ENCODE data around the gene DST.
"Not testable (repeated sequence)": the region's sequence is repeated elsewhere in the genome, so short reads cannot be mapped to it uniquely, and the experiment has no call there.

The DST gene

DNA sequence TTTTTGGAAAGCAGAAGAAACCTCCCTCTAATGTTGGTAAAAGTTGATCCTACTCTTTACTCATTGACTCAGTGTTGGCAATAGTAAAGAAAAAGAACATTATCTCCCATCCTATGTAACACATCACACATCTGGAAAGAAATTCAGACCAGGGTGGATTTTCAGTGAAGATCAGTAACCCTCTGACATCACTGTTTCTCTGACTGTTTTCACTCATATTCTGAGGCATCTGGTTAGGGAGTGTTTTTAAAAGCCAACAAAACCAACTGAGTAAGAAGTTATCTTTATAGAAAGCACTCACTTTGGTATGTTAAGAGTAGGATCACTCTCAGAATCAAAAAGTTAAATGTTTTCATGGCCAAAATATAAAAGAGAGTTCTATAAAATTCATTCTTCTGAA lies 143.6 kb downstream of the DST start:
- Histone ChIP-seq H4K20me1 (ENCODE audit: insufficient read depth, low read length, poor library complexity, severe bottlenecking) (no peaks in the 10 kb centered on the region), H3F3A (ENCODE audit: low read depth) (no peaks in the 10 kb centered on the region), H3K9me2 (replicated peaks; ENCODE audit: low read depth, low read length) (no peaks in the 10 kb centered on the region), H3K27me3 (ENCODE audit: insufficient read depth, low read length, poor library complexity, severe bottlenecking) (no peaks in the 10 kb centered on the region), H3K9me3 (ENCODE audit: insufficient read depth, low read depth, low read length) (no peaks in the 10 kb centered on the region), H3K9ac (ENCODE audit: low read depth, low read length, poor library complexity, severe bottlenecking) (no peak overlapping the region), H3K4me3 (ENCODE audit: low read length, poor library complexity, severe bottlenecking) (no peak overlapping the region), H3K36me3 (ENCODE audit: insufficient read depth, low read length) (peaks cover 26% of the 10 kb centered on the region; the same call in 1 of the 2 replicates), H2AFZ (ENCODE audit: low read length) (no peak overlapping the region), H3K79me2 (ENCODE audit: insufficient read depth, low read length) (no peaks in the 10 kb centered on the region), H3K4me2 (ENCODE audit: low read depth, low read length, poor library complexity, severe bottlenecking) (no peak overlapping the region), H3K4me1 (ENCODE audit: insufficient read depth, low read length, poor library complexity, severe bottlenecking) (no peaks in the 10 kb centered on the region)
- TF ChIP-seq EZH2phosphoT487 (IDR thresholded peaks at IDR 0.05; ENCODE audit: borderline replicate concordance), result no peak
- TF ChIP-seq, protein P1, sequence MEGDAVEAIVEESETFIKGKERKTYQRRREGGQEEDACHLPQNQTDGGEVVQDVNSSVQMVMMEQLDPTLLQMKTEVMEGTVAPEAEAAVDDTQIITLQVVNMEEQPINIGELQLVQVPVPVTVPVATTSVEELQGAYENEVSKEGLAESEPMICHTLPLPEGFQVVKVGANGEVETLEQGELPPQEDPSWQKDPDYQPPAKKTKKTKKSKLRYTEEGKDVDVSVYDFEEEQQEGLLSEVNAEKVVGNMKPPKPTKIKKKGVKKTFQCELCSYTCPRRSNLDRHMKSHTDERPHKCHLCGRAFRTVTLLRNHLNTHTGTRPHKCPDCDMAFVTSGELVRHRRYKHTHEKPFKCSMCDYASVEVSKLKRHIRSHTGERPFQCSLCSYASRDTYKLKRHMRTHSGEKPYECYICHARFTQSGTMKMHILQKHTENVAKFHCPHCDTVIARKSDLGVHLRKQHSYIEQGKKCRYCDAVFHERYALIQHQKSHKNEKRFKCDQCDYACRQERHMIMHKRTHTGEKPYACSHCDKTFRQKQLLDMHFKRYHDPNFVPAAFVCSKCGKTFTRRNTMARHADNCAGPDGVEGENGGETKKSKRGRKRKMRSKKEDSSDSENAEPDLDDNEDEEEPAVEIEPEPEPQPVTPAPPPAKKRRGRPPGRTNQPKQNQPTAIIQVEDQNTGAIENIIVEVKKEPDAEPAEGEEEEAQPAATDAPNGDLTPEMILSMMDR (conservative IDR thresholded peaks at IDR 0.05; ENCODE audit: low read length), result no peak

DNA sequence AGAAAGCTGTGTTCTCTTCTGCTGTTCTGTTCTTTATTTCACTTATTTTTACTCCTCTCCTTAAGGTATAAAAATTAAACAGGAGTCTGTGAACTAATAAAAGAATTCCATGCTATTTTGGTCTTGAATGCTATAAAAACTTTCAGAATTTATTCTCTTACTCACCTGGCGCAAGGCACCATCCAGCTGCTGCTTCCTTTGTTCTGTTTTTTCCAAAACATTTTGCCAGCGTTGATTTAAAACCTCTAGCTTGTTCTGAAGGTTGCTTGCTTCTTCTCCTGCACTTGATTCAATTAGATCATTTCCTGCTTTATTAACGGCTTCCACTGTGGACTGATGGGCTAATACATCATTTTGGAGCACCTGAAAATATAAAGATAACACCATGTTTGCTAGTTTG lies 145.0 kb downstream of the DST start:
- no peak overlapping the region for H3K4me3 ChIP-seq (ENCODE audit: low read length, poor library complexity, severe bottlenecking)

DNA sequence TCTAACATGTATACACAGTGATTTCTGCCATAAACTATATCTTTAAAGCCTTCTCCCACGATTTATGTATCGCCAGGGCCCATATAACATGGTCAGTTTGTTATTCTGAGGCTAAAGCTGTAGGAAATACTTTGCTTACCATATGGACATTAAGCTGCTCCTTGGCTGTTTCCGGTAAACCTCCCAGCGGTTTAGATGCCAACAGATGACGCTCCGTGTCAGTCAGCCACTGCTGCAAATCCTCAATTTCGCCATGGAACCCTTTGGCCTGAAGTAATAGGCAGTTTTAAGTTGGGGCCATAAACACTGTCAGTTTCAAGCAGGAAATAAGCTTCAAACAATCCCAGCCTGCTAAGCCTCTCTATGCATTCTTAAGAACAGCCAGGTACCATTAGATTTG lies 145.4 kb downstream of the DST start:
- Histone ChIP-seq H3K4me2 (ENCODE audit: low read depth, low read length, poor library complexity, severe bottlenecking) (no peak overlapping the region), H3K27me3 (ENCODE audit: insufficient read depth, low read length, poor library complexity, severe bottlenecking) (no peaks in the 10 kb centered on the region), H3K9ac (ENCODE audit: low read depth, low read length, poor library complexity, severe bottlenecking) (no peak overlapping the region), H3K9me3 (ENCODE audit: insufficient read depth, low read depth, low read length) (no peaks in the 10 kb centered on the region), H3K4me1 (ENCODE audit: insufficient read depth, low read length, poor library complexity, severe bottlenecking) (no peaks in the 10 kb centered on the region), H3K36me3 (ENCODE audit: insufficient read depth, low read length) (peaks cover 33% of the 10 kb centered on the region; the same call in 1 of the 2 replicates), H3K79me2 (ENCODE audit: insufficient read depth, low read length) (no peaks in the 10 kb centered on the region), H3F3A (ENCODE audit: low read depth) (no peaks in the 10 kb centered on the region), H4K20me1 (ENCODE audit: insufficient read depth, low read length, poor library complexity, severe bottlenecking) (no peaks in the 10 kb centered on the region), H3K4me3 (ENCODE audit: low read length, poor library complexity, severe bottlenecking) (no peak overlapping the region), H2AFZ (ENCODE audit: low read length) (no peak overlapping the region), H3K9me2 (replicated peaks; ENCODE audit: low read depth, low read length) (no peaks in the 10 kb centered on the region)
- TF ChIP-seq, protein P1 (conservative IDR thresholded peaks at IDR 0.05; ENCODE audit: low read length), result no peak
- TF ChIP-seq EZH2phosphoT487 (IDR thresholded peaks at IDR 0.05; ENCODE audit: borderline replicate concordance), result no peak

More for the DNA sequence above, 145.0 kb downstream of the DST start:
- Histone ChIP-seq H3K79me2 (ENCODE audit: insufficient read depth, low read length) (no peaks in the 10 kb centered on the region), H3K9ac (ENCODE audit: low read depth, low read length, poor library complexity, severe bottlenecking) (no peak overlapping the region), H3F3A (ENCODE audit: low read depth) (no peaks in the 10 kb centered on the region), H3K4me1 (ENCODE audit: insufficient read depth, low read length, poor library complexity, severe bottlenecking) (no peaks in the 10 kb centered on the region), H4K20me1 (ENCODE audit: insufficient read depth, low read length, poor library complexity, severe bottlenecking) (no peaks in the 10 kb centered on the region), H3K9me2 (replicated peaks; ENCODE audit: low read depth, low read length) (no peaks in the 10 kb centered on the region), H2AFZ (ENCODE audit: low read length) (no peak overlapping the region), H3K36me3 (ENCODE audit: insufficient read depth, low read length) (peaks cover 29% of the 10 kb centered on the region; the same call in 1 of the 2 replicates), H3K27me3 (ENCODE audit: insufficient read depth, low read length, poor library complexity, severe bottlenecking) (no peaks in the 10 kb centered on the region), H3K4me2 (ENCODE audit: low read depth, low read length, poor library complexity, severe bottlenecking) (no peak overlapping the region), H3K9me3 (ENCODE audit: insufficient read depth, low read depth, low read length) (no peaks in the 10 kb centered on the region)
- TF ChIP-seq, protein P1 (conservative IDR thresholded peaks at IDR 0.05; ENCODE audit: low read length), result no peak
- no peak for TF ChIP-seq EZH2phosphoT487 (IDR thresholded peaks at IDR 0.05; ENCODE audit: borderline replicate concordance)

DNA sequence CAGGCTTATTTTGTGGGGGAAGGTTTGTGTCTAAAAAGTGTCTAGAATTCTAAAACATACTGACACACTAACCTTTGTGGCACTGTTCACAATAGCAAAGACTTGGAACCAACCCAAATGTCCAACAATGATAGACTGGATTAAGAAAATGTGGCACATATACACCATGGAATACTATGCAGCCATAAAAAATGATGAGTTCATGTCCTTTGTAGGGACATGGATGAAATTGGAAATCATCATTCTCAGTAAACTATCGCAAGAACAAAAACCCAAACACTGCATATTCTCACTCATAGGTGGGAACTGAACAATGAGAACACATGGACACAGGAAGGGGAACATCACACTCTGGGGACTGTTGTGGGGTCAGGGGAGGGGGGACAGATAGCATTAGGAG lies 146.0 kb downstream of the DST start:
- not testable (repeated sequence) for H3K79me2 ChIP-seq (ENCODE audit: insufficient read depth, low read length); H3K4me2 ChIP-seq (ENCODE audit: low read depth, low read length, poor library complexity, severe bottlenecking); H4K20me1 ChIP-seq (ENCODE audit: insufficient read depth, low read length, poor library complexity, severe bottlenecking); H3K27me3 ChIP-seq (ENCODE audit: insufficient read depth, low read length, poor library complexity, severe bottlenecking); H3K4me3 ChIP-seq (ENCODE audit: low read length, poor library complexity, severe bottlenecking); H3K4me1 ChIP-seq (ENCODE audit: insufficient read depth, low read length, poor library complexity, severe bottlenecking); H3F3A ChIP-seq (ENCODE audit: low read depth); H2AFZ ChIP-seq (ENCODE audit: low read length); H3K9ac ChIP-seq (ENCODE audit: low read depth, low read length, poor library complexity, severe bottlenecking); H3K9me3 ChIP-seq (ENCODE audit: insufficient read depth, low read depth, low read length); H3K9me2 ChIP-seq (replicated peaks; ENCODE audit: low read depth, low read length)
- peaks cover 39% of the 10 kb centered on the region; the same call in 1 of the 2 replicates for H3K36me3 ChIP-seq (ENCODE audit: insufficient read depth, low read length)

All from Loucy (cell line).